ENCODE data around the gene THAP12.

The THAP12 gene

DNA sequence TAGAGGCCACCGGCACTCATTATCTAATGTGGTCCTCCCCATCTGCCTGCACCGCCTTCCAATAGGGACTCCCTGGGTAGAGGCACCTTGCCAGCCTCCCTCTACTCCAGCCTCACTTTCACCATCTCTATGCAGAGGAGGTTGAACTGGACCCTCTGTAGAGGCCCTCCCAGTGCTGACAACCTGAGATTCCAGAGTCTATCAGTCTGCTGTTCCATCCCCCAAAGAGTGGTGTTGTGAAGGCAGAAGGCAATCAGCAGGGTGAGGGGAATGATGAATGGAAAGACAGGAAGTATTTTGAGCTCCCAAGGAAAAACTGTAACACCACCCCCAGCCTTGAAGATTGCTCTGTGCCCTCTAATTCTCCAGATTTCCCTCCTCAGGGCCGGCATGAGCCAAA is 77.9 kb downstream of the THAP12 start:
- Histone ChIP-seq H3K27me3 (ENCODE audit: control insufficient read depth in 1 of 2, insufficient read depth in 2 of 2, low read length in 2 of 2) (no peaks in the 10 kb centered on the region), H3K4me1 (ENCODE audit: control insufficient read depth, insufficient read depth, low read length) (no peaks in the 10 kb centered on the region), H3K9ac (ENCODE audit: low read length in 2 of 2) (no peak overlapping the region), H3K9me3 (ENCODE audit: control insufficient read depth in 2 of 2, low read length in 2 of 2) (no peaks in the 10 kb centered on the region), H3K36me3 (ENCODE audit: control insufficient read depth in 2 of 2, insufficient read depth in 2 of 2, low read length in 2 of 2) (no peaks in the 10 kb centered on the region), H3K27ac (ENCODE audit: low read length) (no peak overlapping the region), H3K4me3 (ENCODE audit: low read length in 2 of 2) (no peak overlapping the region)
